Measurements from ENCODE around the gene C19orf85.

DNA sequence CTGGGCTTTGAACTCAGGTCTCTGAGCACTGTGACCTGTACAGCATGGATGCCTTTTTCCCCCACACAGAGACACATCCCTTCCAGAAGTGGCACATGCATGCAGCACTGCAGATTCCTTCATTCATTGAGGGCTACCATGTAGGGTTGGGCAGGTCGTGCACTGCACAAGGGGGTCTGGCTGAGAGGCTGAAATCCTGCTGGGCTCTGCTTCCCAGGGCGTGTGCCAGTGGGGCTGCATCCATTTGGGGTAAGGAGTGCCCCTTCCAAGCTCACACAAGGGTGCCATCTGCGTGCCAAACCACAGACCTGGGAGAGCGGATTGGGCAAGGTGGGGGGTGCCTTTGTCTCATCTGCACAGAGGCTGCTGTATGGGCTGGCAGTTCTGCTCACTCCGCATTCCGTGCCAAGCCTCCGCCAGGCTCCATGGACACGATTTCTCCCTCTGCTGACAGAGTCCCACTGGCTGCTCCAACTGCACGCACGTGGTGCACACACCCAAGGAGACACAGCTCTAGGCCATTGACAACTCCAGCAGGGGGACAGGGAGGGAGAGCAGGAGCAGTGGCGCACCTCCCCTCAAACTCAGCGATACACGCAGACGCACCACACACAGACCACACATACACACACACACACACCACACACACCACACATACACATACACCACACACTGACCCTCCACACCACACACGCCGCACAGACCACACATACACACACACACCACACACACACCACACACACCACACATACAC lies 17.0 kb downstream of the C19orf85 start:
- TF ChIP-seq CTCF (IDR thresholded peaks at IDR 0.05) (no peak), POLR2A (IDR thresholded peaks at IDR 0.05) (no peak)

Data from ovary (tissue), 3 donors.